Activated naive CD8-positive, alpha-beta T cell (primary cell): Measurements from ENCODE around the gene MID1.
A peak's percentile ranks its signal among the peaks of the same experiment; 100 is the strongest.

Experiments
- H3K27ac Mint-ChIP-seq: one replicate; pipeline ENCODE4 v1.8.0; 2021; ENCODE audit warnings: mixed read lengths
- H3K27me3 Mint-ChIP-seq: one replicate; pipeline ENCODE4 v1.8.0; 2021; ENCODE audit warnings: mixed read lengths
- H3K36me3 Mint-ChIP-seq: one replicate; pipeline ENCODE4 v1.8.0; 2021; ENCODE audit warnings: mixed read lengths
- H3K4me1 Mint-ChIP-seq: one replicate; pipeline ENCODE4 v1.8.0; 2021; ENCODE audit warnings: low read depth, mixed read lengths
- H3K4me3 Mint-ChIP-seq: one replicate; pipeline ENCODE4 v1.8.0; 2021; ENCODE audit warnings: mild to moderate bottlenecking, mixed read lengths
- H3K9me3 Mint-ChIP-seq: one replicate; pipeline ENCODE4 v1.8.0; 2021; ENCODE audit warnings: low read depth, mixed read lengths

The MID1 gene

GRCh38 chrX:10620121-10620699 lies at the start of gene MID1:
Gene MID1, minus strand, starts transcription at chrX:10620585. Its CDS starts 53,038 bp downstream, at chrX:10567547.
- Mint-ChIP-seq H3K36me3 (no peaks in the 10 kb centered on the region), H3K9me3 (no peaks in the 10 kb centered on the region), H3K27ac (no peak within 1 kb of the TSS), H3K27me3 (peaks cover 23% of the 10 kb centered on the region), H3K4me1 (peaks cover 17% of the 10 kb centered on the region), H3K4me3 (peak within 1 kb of the TSS; percentile 81)

GRCh38 chrX:10667143-10667542 lies 46.8 kb upstream of the MID1 start:
- no peaks in the 10 kb centered on the region for H3K36me3 Mint-ChIP-seq
- H3K27me3 Mint-ChIP-seq: no peaks in the 10 kb centered on the region
- H3K4me1 Mint-ChIP-seq: no peaks in the 10 kb centered on the region
- no peak overlapping the region for H3K4me3 Mint-ChIP-seq
- no peaks in the 10 kb centered on the region for H3K9me3 Mint-ChIP-seq
- H3K27ac Mint-ChIP-seq: no peak overlapping the region

GRCh38 chrX:10666102-10666501 lies 45.7 kb upstream of the MID1 start:
- H3K4me1 Mint-ChIP-seq: no peaks in the 10 kb centered on the region
- H3K4me3 Mint-ChIP-seq: no peak overlapping the region
- H3K27me3 Mint-ChIP-seq: no peaks in the 10 kb centered on the region
- H3K27ac Mint-ChIP-seq: no peak overlapping the region
- no peaks in the 10 kb centered on the region for H3K9me3 Mint-ChIP-seq
- H3K36me3 Mint-ChIP-seq: no peaks in the 10 kb centered on the region

- Mint-ChIP-seq H3K4me3 (no peak overlapping the region), H3K36me3 (no peaks in the 10 kb centered on the region), H3K9me3 (no peaks in the 10 kb centered on the region), H3K27me3 (no peaks in the 10 kb centered on the region), H3K27ac (no peak overlapping the region), H3K4me1 (no peaks in the 10 kb centered on the region)
These were observed 45.3 kb upstream of the MID1 start for GRCh38 chrX:10665681-10666080.

- H3K27me3 Mint-ChIP-seq: no peaks in the 10 kb centered on the region
- H3K36me3 Mint-ChIP-seq: no peaks in the 10 kb centered on the region
- H3K27ac Mint-ChIP-seq: no peak overlapping the region
- no peak overlapping the region for H3K4me3 Mint-ChIP-seq
- H3K9me3 Mint-ChIP-seq: no peaks in the 10 kb centered on the region
- no peaks in the 10 kb centered on the region for H3K4me1 Mint-ChIP-seq
These were observed 39.8 kb upstream of the MID1 start for GRCh38 chrX:10660171-10660570.

GRCh38 chrX:10656214-10656613 lies 35.8 kb upstream of the MID1 start:
- no peaks in the 10 kb centered on the region for H3K36me3 Mint-ChIP-seq
- H3K9me3 Mint-ChIP-seq: no peaks in the 10 kb centered on the region
- H3K4me1 Mint-ChIP-seq: no peaks in the 10 kb centered on the region
- no peak overlapping the region for H3K4me3 Mint-ChIP-seq
- H3K27ac Mint-ChIP-seq: no peak overlapping the region
- H3K27me3 Mint-ChIP-seq: no peaks in the 10 kb centered on the region

- no peaks in the 10 kb centered on the region for H3K36me3 Mint-ChIP-seq
- H3K27ac Mint-ChIP-seq: no peak overlapping the region
- no peaks in the 10 kb centered on the region for H3K27me3 Mint-ChIP-seq
These were observed 34.6 kb upstream of the MID1 start for GRCh38 chrX:10654960-10655359.

GRCh38 chrX:10653302-10653701 lies 32.9 kb upstream of the MID1 start:
- Mint-ChIP-seq H3K4me3 (no peak overlapping the region), H3K9me3 (no peaks in the 10 kb centered on the region), H3K27ac (no peak overlapping the region), H3K27me3 (no peaks in the 10 kb centered on the region), H3K4me1 (no peaks in the 10 kb centered on the region), H3K36me3 (no peaks in the 10 kb centered on the region)

More at GRCh38 chrX:10654960-10655359, 34.6 kb upstream of the MID1 start:
- Mint-ChIP-seq H3K9me3 (no peaks in the 10 kb centered on the region), H3K4me1 (no peaks in the 10 kb centered on the region), H3K4me3 (no peak overlapping the region)

- Mint-ChIP-seq H3K4me1 (no peaks in the 10 kb centered on the region), H3K27ac (no peak overlapping the region), H3K36me3 (no peaks in the 10 kb centered on the region), H3K9me3 (no peaks in the 10 kb centered on the region), H3K4me3 (no peak overlapping the region), H3K27me3 (no peaks in the 10 kb centered on the region)
These were observed 28.9 kb upstream of the MID1 start for GRCh38 chrX:10649265-10649664.

GRCh38 chrX:10648614-10649013 lies 28.2 kb upstream of the MID1 start:
- Mint-ChIP-seq H3K9me3 (no peaks in the 10 kb centered on the region), H3K4me3 (no peak overlapping the region), H3K4me1 (no peaks in the 10 kb centered on the region), H3K36me3 (no peaks in the 10 kb centered on the region), H3K27ac (no peak overlapping the region), H3K27me3 (no peaks in the 10 kb centered on the region)

GRCh38 chrX:10636851-10637250 lies 16.5 kb upstream of the MID1 start:
- H3K4me3 Mint-ChIP-seq: no peak overlapping the region
- no peaks in the 10 kb centered on the region for H3K36me3 Mint-ChIP-seq
- H3K9me3 Mint-ChIP-seq: no peaks in the 10 kb centered on the region
- H3K4me1 Mint-ChIP-seq: no peaks in the 10 kb centered on the region
- peaks cover 2% of the 10 kb centered on the region for H3K27me3 Mint-ChIP-seq
- no peak overlapping the region for H3K27ac Mint-ChIP-seq

- Mint-ChIP-seq H3K27ac (no peak overlapping the region), H3K36me3 (no peaks in the 10 kb centered on the region), H3K4me3 (no peak overlapping the region), H3K9me3 (no peaks in the 10 kb centered on the region), H3K4me1 (no peaks in the 10 kb centered on the region), H3K27me3 (peaks cover 2% of the 10 kb centered on the region)
These were observed 16.0 kb upstream of the MID1 start for GRCh38 chrX:10636337-10636736.

GRCh38 chrX:10634392-10635161 lies 14.2 kb upstream of the MID1 start:
- Mint-ChIP-seq H3K4me1 (no peaks in the 10 kb centered on the region), H3K27ac (no peak overlapping the region), H3K27me3 (peaks cover 2% of the 10 kb centered on the region), H3K4me3 (no peak overlapping the region), H3K9me3 (no peaks in the 10 kb centered on the region), H3K36me3 (no peaks in the 10 kb centered on the region)

GRCh38 chrX:10633722-10634121 lies 13.3 kb upstream of the MID1 start:
- Mint-ChIP-seq H3K27me3 (no peaks in the 10 kb centered on the region), H3K4me1 (no peaks in the 10 kb centered on the region), H3K4me3 (no peak overlapping the region), H3K9me3 (no peaks in the 10 kb centered on the region), H3K36me3 (no peaks in the 10 kb centered on the region), H3K27ac (no peak overlapping the region)

- H3K36me3 Mint-ChIP-seq: no peaks in the 10 kb centered on the region
- H3K4me1 Mint-ChIP-seq: no peaks in the 10 kb centered on the region
- no peak overlapping the region for H3K27ac Mint-ChIP-seq
- no peak overlapping the region for H3K4me3 Mint-ChIP-seq
- no peaks in the 10 kb centered on the region for H3K27me3 Mint-ChIP-seq
- H3K9me3 Mint-ChIP-seq: no peaks in the 10 kb centered on the region
These were observed 11.2 kb upstream of the MID1 start for GRCh38 chrX:10631416-10632145.
